Endothelial cell of umbilical vein (primary cell): ENCODE results near the gene KCNG1. TPM values are rescaled to one million over a fixed set of nuclear protein-coding genes. Genes with fewer than 3 reads are reported as not detected.

Experiments used
- BruUV-seq: library from RNA; stranded (reverse); fragments of 400-500 nt; replicated peaks from 2 replicates; lab custom pipeline; 2021; lab: Mats Ljungman, UMichigan
- CTCF ChIA-PET: fragments of 300-600, 350-600 bp; sonication (Branson Sonifier 250); formaldehyde crosslinking; loops from one replicate; lab custom pipeline; 2021; ENCODE audit warnings: antibody characterized with exemption, inconsistent platforms; lab: Charles Lee
- POLR2A ChIA-PET: fragments of 300-600, 350-600 bp; sonication (Branson Sonifier 250); formaldehyde crosslinking; loops from one replicate; lab custom pipeline; 2021; ENCODE audit warnings: antibody characterized with exemption, inconsistent platforms; lab: Charles Lee
- DNase-seq: peaks from one replicate; pipeline ENCODE4 v3.0.0-alpha.2; 2011; ENCODE audit warnings: low read depth, low spot score
- FAIRE-seq: peaks from 2 replicates; lab custom pipeline; 2011; peaks lifted over from hg19 to GRCh38; lab: Jason Lieb, UNC
- H2AFZ ChIP-seq: 2 replicates; pipeline ENCODE4 v1.6.0; 2012; ENCODE audit warnings: low read depth, low read length, control low read depth, inconsistent platforms
- H3K27ac ChIP-seq: 2 replicates; pipeline ENCODE4 v1.5.1; 2011; ENCODE audit warnings: low read depth, mild to moderate bottlenecking, control low read depth, low read length, moderate library complexity; ENCODE audit not compliant: insufficient read depth
- H3K27me3 ChIP-seq, 2 experiments: 2 replicates each; pipeline versions ENCODE4 v1.6.0 to v1.6.1; 2011; ENCODE audit warnings: low read length in 2 of 2, mixed read lengths in 1 of 2; ENCODE audit not compliant: control insufficient read depth in 2 of 2, insufficient read depth in 2 of 2
- H3K36me3 ChIP-seq, 2 experiments: 2 replicates in 1 of 2; 3 replicates in 1 of 2; pipeline ENCODE4 v1.5.1; 2011; ENCODE audit warnings: low read length in 2 of 2, mild to moderate bottlenecking in 1 of 2, moderate library complexity in 1 of 2; ENCODE audit not compliant: control insufficient read depth in 2 of 2, insufficient read depth in 2 of 2; ENCODE audit errors: extremely low read depth in 1 of 2
- H3K4me1 ChIP-seq: 3 replicates; pipeline ENCODE4 v1.5.1; 2011; ENCODE audit warnings: mild to moderate bottlenecking, low read length; ENCODE audit not compliant: control insufficient read depth, insufficient read depth; ENCODE audit errors: extremely low read depth
- H3K4me2 ChIP-seq: 2 replicates; pipeline ENCODE4 v1.6.1; 2011; ENCODE audit warnings: low read length, control low read depth, mixed read lengths; ENCODE audit not compliant: insufficient read depth
- H3K4me3 ChIP-seq, 3 experiments: fragments of 200-600 bp in 1 of 3; sonication (generic), shearing (Covaris generic) in 1 of 3; replicated peaks in 1 of 3; 2 replicates each; pipeline ENCODE4 v1.5.1; 2011 to 2016; ENCODE audit warnings: control low read depth in 3 of 3, low read length in 3 of 3, mild to moderate bottlenecking in 2 of 3, inconsistent platforms in 1 of 3, low read depth in 1 of 3, moderate library complexity in 1 of 3; ENCODE audit not compliant: insufficient read depth in 1 of 3
- H3K79me2 ChIP-seq: 2 replicates; pipeline ENCODE4 v1.6.0; 2012; ENCODE audit warnings: low read length, inconsistent platforms; ENCODE audit not compliant: control insufficient read depth, insufficient read depth
- H3K9ac ChIP-seq: replicated peaks from 2 replicates; pipeline ENCODE3; 2011; ENCODE audit warnings: low read length, control low read depth; ENCODE audit not compliant: insufficient read depth; ENCODE audit errors: extremely low read depth
- H3K9me1 ChIP-seq: replicated peaks from 3 replicates; pipeline ENCODE4 v1.6.0; 2011; ENCODE audit warnings: mild to moderate bottlenecking, low read length; ENCODE audit not compliant: control insufficient read depth, insufficient read depth; ENCODE audit errors: extremely low read depth
- H3K9me3 ChIP-seq: replicated peaks from 2 replicates; pipeline ENCODE4 v1.5.1; 2012; ENCODE audit warnings: low read length, inconsistent platforms; ENCODE audit not compliant: control insufficient read depth, insufficient read depth
- H4K20me1 ChIP-seq: replicated peaks from 2 replicates; pipeline ENCODE3; 2011; ENCODE audit warnings: mild to moderate bottlenecking, low read length; ENCODE audit not compliant: control insufficient read depth, insufficient read depth; ENCODE audit errors: extremely low read depth
- CTCF ChIP-seq, 2 donors: IDR thresholded peaks; 1 replicate in 1 of 2; 2 replicates in 1 of 2; pipeline ENCODE4 v1.5.1; 2011; ENCODE audit warnings: low read length in 2 of 2, mild to moderate bottlenecking in 2 of 2, moderate library complexity in 2 of 2, control low read depth in 1 of 2, inconsistent platforms in 1 of 2, low read depth in 1 of 2; ENCODE audit not compliant: insufficient read depth in 1 of 2; ENCODE audit errors: extremely low read depth in 1 of 2
- GATA2 ChIP-seq: IDR thresholded peaks from 2 replicates; pipeline ENCODE4 v1.7.0; 2011; ENCODE audit warnings: low read depth, mild to moderate bottlenecking, moderate library complexity, mixed read lengths, low read length; ENCODE audit not compliant: insufficient read length, insufficient read depth
- JUN ChIP-seq: IDR thresholded peaks from 2 replicates; pipeline ENCODE4 v1.6.1; 2011; ENCODE audit warnings: borderline replicate concordance, low read depth; ENCODE audit not compliant: insufficient read length, insufficient read depth
- MAX ChIP-seq: IDR thresholded peaks from 2 replicates; pipeline ENCODE4 v1.6.1; 2011; ENCODE audit not compliant: insufficient read depth, insufficient read length
- POLR2A ChIP-seq: IDR thresholded peaks from 2 replicates; pipeline ENCODE4 v1.6.1; 2012; ENCODE audit warnings: low read depth, mild to moderate bottlenecking, control low read depth, low read length
- dilution Hi-C: fragments of 300-500 bp; cut with MboI; formaldehyde crosslinking; loops from one replicate; pipeline ENCODE4 v1.15.0; 2019; ENCODE audit warnings: low sequenced_read_pairs; ENCODE audit not compliant: extremely low pct_ligation_motif_present
- intact Hi-C: fragments of 100-400 bp; cut with micrococcal nuclease; formaldehyde crosslinking; loops from one replicate; pipeline ENCODE4 v1.10.0; 2022
- polyA plus RNA-seq, 4 experiments: library from polyadenylated mRNA; depleted of rRNA in 3 of 4; stranded (reverse) in 3 of 4; unstranded in 1 of 4; fragments of >200 nt; gene quantifications; 2 replicates each; pipeline versions ENCODE4 v1.2.1 to v1.2.3, GENCODE V29; 2011 to 2012; ENCODE audit warnings: missing spikeins in 1 of 4
- total RNA-seq: library from RNA; stranded (reverse); gene quantifications from 2 replicates; pipeline ENCODE4 v1.2.3, GENCODE V29; 2021

The KCNG1 gene
- total and polyA plus RNA-seq, 2 donors (not counting 3 experiments of a cell fraction or from before 2014, with no cell fraction given): 0.22 to 1.1 TPM

- Histone ChIP-seq H3K27ac (no peak overlapping the region), H3K4me2 (no peak overlapping the region), H4K20me1 (no peaks in the 10 kb centered on the region), H3K4me3 (no peak overlapping the region), H3K36me3 (no peaks in the 10 kb centered on the region), H3K9ac (no peak overlapping the region), H3K9me3 (no peaks in the 10 kb centered on the region), H3K9me1 (no peaks in the 10 kb centered on the region), H3K27me3 (peaks cover 3 to 12% of the 10 kb centered on the region in 2 experiments), H3K4me1 (no peaks in the 10 kb centered on the region), H2AFZ (no peak overlapping the region), H3K79me2 (no peaks in the 10 kb centered on the region)
- intact Hi-C loops (loop anchor here (1.0 kb wide), 1 partner anchor 292 kb away; no protein-coding TSS in a partner anchor), dilution Hi-C loops (no loop called here)
- no TSS peak for BruUV-seq
- peak; percentile 49 for DNase-seq
- CTCF ChIA-PET: interaction anchor here (0.6 to 2.6 kb wide), 49 partner anchors 9 to 609 kb away, joined by 3 to 50 read pairs (median 4); partner anchors contain the start of genes ADNP and BCAS4
- POLR2A ChIA-PET: no interaction called here
- FAIRE-seq: peak; percentile 95
- peak; percentile 77 to 79 for TF ChIP-seq CTCF (IDR thresholded peaks at IDR 0.05; ENCODE audit: extremely low read depth in 1 of 2, insufficient read depth in 1 of 2, low read depth in 1 of 2, low read length in 2 of 2)
- no peak for TF ChIP-seq POLR2A
- no peak for TF ChIP-seq MAX
- TF ChIP-seq JUN: peak; percentile 18
- no peak for TF ChIP-seq GATA2
Observed at GRCh38 chr20:51014797-51015722, 7.8 kb downstream of the KCNG1 start.
